HG03521 (cell line): Measurements from ENCODE around the gene PTPN14.

Experiments
- ATAC-seq: cut with Tn5 transposase; IDR thresholded peaks from one replicate; pipeline ENCODE4 v1.9.1; 2021; ENCODE audit warnings: mild to moderate bottlenecking, moderate library complexity; ENCODE audit not compliant: unreplicated experiment

PTPN14 gene

GRCh38 chr1:214318956-214319736, 232.3 kb downstream of the PTPN14 start:
- no peak for ATAC-seq

- ATAC-seq = no peak
Measured at GRCh38 chr1:214318356-214318755, 233.0 kb downstream of the PTPN14 start.

DNA sequence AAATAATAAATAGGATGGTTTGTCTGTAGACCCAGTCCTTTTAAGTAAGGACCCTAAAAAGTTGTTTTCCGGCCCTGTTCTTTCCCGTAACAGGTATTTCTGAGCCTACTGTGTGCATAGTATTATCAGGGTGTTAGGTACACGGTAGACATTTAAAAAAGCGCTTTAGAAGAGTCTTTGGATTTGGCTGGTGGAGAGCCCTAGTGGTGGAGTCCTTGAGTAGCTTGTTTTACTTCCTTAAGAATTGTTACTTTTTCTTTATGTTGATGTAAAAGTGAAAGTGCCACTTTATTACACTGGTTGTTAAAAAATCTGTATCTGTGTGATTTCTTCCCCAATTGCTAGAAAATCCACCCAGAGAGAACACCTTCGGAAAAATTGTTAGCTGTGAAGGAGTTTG, 233.7 kb downstream of the PTPN14 start:
- ATAC-seq = no peak

DNA sequence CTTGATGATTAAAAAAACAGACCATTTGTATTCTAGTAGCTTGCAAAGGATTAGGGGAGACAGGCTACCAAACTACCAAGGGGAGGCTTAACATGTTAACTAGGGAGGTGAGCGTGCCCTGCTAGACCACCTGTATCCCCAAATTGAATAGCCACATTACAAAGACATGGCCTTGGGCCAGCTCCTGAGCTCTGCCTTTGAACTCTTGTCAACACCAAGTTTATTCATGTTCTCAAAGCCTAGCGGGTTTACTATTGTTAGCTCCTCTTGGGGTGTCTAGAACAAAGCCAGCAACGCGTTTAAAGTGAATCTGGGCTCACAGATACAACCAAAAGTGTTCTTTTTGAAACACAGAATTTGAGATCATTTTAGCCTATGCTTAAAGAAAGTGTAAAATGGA, 234.1 kb downstream of the PTPN14 start:
- no peak for ATAC-seq

GRCh38 chr1:214316593-214316992, 234.8 kb downstream of the PTPN14 start:
- ATAC-seq = no peak

DNA sequence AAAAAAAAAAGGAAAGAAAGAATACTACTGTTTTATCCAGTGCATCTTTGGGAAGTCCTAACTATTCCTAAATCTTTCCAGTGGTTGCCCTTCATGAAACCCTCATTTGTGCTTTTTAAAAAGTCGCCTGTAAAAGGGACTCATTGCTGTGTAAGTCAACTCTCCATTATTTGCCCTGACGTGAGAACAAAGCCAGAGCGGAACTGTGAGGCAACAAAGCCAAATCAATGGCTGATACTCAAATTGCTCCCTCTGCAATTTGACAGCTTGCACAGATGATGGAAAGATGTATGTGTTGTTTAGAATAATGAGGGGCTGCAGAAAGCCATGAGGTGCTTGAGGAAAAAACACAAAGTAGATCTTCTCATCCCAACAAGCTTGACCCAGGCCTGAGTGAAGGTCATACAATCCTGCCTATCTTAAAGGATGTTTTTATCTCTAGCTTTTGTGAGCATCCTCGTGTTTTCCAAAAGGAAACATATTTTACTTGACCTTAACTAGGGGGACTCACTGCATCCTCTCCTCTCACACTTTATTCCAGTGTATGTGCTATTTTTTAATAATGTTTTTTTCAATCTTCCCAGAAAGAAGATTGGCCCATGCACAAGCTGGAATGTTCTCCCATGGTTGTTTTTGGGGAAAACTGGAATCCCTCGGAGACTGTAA, 237.1 kb downstream of the PTPN14 start:
- no peak for ATAC-seq

DNA sequence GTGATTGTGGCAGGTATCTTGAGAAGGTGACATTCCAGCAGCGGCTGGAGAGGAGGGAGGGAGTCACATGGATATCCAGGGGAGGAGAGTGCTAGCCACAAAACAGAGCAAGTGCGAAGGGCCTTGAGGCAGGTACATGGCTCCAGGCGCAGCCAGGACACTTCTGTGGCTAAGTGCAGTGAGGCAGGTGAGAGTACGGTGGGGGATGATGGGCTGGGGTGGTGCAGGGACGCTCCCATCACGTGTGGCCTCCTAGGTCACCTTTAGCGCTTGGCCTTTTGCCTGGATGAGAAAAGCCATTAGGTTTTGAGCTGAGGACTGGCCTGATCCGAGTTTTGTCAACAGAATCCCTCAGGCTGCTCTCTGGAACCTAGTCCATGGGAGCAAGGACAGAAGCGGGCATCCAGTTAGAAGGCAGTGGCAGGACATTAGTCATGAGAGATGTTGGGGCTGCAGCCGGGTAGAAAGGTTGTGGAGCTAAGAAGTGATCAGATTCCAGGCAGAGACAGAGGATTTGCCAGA, 238.8 kb downstream of the PTPN14 start:
- ATAC-seq = no peak

DNA sequence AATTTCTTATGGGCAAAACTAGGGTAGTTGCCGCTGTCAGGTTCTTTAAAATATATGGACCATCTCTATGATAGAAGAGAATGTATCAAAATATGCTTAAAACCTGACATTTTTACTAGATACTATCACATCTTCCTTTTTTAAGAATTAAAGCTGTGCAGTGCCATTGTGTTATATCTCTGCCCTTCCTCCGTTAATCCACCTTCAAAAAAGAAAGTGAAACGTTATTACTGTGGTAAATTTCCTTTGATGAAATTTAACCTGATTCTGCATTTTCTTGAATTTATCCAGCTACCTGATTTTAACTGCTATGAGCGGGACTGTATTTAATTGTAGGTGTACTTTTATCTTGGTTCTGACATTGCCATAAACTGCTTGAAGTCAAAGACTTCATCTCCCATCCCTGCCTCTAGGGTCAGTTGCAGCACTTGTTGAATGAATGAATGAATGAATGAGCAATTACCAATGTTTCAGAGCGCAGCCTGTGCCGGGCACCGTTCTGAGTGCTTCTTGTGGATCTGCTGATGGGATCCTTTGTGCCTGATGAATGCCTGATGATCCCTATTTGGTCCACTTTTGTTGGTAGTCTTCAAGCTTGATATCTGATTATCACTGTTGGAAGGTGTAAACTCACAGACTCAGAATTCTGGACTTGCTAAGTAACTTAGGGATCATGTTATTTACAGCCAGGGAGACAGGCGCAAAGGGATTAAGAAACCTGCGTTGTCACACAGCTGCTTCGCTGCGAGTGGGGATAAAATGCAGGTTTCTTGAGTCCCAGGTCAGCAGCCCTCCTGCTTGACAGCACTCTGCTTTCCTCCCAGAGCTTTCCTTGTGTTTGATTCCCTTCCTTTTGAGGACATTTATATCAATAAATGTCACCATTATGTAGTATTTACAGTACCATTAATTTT, 240.4 kb downstream of the PTPN14 start:
- no peak for ATAC-seq

DNA sequence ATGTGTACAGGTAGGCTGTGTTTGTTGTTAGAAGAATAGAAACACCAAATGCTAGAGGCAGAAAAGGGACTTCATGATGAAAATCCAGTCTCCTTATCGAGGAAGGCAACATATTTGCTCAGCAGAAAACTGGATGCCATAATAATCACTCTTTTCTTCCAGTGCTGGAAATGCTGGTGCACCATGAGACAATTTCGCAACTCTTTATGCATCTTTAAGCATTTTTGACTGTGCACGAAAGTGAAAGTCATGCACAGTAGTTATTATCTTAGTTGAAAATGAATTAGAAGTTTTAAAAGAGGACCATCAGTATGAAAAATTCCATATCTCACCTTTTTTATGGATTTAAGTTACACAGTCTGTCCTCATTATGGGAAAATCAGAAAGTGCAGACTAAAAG, 241.4 kb downstream of the PTPN14 start:
- no peak for ATAC-seq

DNA sequence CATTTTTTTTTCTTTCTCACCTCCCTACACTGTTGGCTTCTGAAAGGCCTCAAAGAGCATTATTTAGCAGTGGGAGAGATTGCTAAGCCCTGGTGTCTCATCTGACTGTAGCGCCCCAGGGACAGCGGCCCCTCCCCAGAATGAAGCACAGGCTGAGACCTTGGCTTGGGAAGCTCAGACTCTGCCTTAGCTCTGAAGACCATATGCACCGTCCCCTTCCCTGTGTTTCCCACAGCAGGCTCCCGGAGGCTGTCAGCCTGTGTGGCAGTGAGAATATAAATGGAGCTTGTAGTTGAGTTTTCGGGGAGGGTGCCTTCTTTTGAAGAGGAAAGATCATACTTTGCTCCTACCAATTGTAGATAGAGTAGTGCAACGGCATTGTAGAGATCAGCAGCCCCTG, 245.1 kb downstream of the PTPN14 start:
- ATAC-seq = no peak

GRCh38 chr1:214305164-214305751, 246.1 kb downstream of the PTPN14 start:
- ATAC-seq = no peak

DNA sequence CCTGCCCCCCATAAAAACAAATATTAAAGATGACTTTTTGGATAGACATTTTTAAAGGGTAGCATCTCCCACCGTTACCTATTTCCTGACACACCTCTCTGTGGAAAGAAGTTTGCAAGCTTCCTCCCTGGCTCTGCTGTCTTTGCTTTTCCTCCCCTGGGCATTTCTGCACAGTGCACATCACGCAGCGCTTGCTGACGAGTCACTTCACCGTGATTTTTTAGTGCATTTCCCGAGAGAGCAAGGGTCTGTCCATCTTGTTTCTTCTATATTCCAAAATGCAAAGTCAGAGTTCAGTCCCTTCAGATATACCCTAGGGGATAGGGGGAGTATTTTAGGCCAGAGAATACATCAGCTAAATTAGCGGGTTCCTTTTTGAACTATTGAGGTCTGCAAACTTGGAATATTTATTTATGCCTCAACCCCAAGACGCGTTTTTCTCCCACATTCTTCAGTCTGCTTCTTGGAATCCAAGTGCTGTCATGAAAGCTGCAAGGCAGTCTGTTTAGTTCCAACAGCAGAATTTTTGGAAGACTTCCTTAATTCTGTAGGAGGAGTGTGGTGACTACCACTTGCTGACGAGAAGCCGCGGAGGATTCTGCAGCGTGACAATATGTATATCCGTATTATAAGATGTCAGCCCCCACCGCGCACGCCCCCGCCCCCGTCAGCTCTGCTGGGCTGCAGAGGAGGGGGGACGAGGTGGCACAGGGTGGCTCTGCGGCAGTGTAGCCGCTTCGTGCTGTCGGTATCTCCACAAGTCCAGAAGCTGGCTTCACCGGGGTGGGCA, 248.1 kb downstream of the PTPN14 start:
- no peak for ATAC-seq

DNA sequence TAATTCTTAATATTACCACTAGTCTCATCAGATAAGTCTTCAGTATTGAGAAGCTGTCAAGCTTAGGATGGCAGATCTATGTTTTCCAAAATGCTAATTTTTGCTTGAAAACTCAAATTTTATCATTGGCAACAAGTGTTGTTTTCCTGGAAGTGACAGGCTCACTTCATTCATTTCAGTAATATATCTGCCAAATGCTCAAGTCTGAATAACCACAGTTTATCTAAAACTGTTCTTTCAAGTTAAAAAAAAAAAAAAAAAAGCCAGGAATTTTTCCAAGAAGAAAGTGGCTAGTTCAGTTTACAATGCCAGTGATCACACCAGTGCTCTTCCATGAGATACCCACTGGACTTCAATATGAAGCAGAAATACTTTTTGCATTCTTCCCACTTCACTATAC, 249.9 kb downstream of the PTPN14 start:
- no peak for ATAC-seq

DNA sequence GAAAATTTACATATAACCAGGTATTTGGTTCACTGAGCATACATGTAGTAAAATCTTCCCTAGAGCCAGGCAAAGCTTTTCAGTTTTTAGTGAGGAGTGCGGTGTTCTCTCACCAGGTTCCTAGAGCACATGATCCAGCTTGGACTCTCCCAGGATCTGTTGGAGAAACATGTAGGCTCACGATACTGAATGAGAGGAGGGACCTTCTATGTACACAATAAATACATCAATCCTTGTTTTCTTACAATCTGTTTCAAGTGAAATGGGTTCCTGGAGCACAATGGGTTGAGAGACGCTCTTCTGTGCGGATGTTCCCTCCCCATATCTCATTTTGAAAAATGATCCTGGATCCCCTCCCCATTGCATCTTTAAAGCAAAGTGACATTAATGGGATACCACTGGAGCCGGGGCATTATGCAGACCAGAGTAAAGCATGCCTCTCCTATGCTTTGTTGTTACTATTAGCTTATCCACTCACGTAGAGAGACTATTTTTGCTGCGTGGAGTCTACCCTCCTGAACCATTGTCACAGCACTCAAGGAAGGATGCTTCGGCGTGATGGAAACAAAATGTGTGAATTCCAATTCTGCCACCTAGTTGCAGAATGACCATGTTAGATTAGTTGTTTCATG, 251.1 kb downstream of the PTPN14 start:
- no peak for ATAC-seq
